K562 (cell line): ENCODE results near the gene MTRF1L. TPM values are rescaled to one million over a fixed set of nuclear protein-coding genes. Genes with fewer than 3 reads are reported as not detected.

ENCODE experiments used
- ARHGAP35 ChIP-seq: fragments of 450-650 bp; IDR thresholded peaks from 2 replicates; pipeline ENCODE4 v1.6.1; 2018; ENCODE audit not compliant: partially characterized antibody
- ARID2 ChIP-seq: fragments of 450-650 bp; IDR thresholded peaks from 2 replicates; pipeline ENCODE4 v1.6.1; 2017; ENCODE audit warnings: antibody characterized with exemption, mild to moderate bottlenecking
- BRD9 ChIP-seq: fragments of 450-650 bp; IDR thresholded peaks from 2 replicates; pipeline ENCODE4 v1.6.1; 2018; ENCODE audit warnings: low read depth; ENCODE audit not compliant: partially characterized antibody
- CHCHD3 ChIP-seq: fragments of 250-450 bp; sonication (Bioruptor Pico); IDR thresholded peaks from 2 replicates; pipeline ENCODE4 v2.1.2; 2022; ENCODE audit warnings: mild to moderate bottlenecking
- GABPB1 ChIP-seq: sonication (generic); formaldehyde crosslinking; IDR thresholded peaks from 2 replicates; pipeline ENCODE4 v1.8.0; 2022; ENCODE audit warnings: mild to moderate bottlenecking, missing genetic modification reagents
- GTF2B ChIP-seq: IDR thresholded peaks from 2 replicates; pipeline ENCODE4 v1.6.1; 2011; ENCODE audit not compliant: insufficient read length; ENCODE audit errors: extremely low read depth
- HDGF ChIP-seq: fragments of 450-650 bp; IDR thresholded peaks from 2 replicates; pipeline ENCODE4 v1.6.1; 2016
- HES1 ChIP-seq: fragments of 450-650 bp; IDR thresholded peaks from 2 replicates; pipeline ENCODE4 v1.6.1; 2016; ENCODE audit warnings: low read depth, mild to moderate bottlenecking, moderate library complexity
- HNRNPL ChIP-seq: fragments of 200-400 bp; formaldehyde crosslinking; IDR thresholded peaks from 2 replicates; pipeline ENCODE4 v1.6.1; 2017; ENCODE audit warnings: low read depth, mild to moderate bottlenecking, low read length
- HNRNPUL1 ChIP-seq: fragments of 200-400 bp; formaldehyde crosslinking; IDR thresholded peaks from 2 replicates; pipeline ENCODE4 v1.6.1; 2017; ENCODE audit warnings: low read length
- JUN ChIP-seq, 2 experiments: sonication (generic) in 1 of 2; formaldehyde crosslinking in 1 of 2; IDR thresholded peaks; 2 replicates each; pipeline versions ENCODE4 v1.6.1 to v1.8.0; 2012 to 2022; ENCODE audit warnings: borderline replicate concordance in 2 of 2, mild to moderate bottlenecking in 2 of 2, improper control_type of control experiment in 1 of 2, low read depth in 1 of 2, low read length in 1 of 2, missing genetic modification reagents in 1 of 2
- MEF2D ChIP-seq: conservative IDR thresholded peaks from 2 replicates; pipeline ENCODE4 v1.6.1; 2016; ENCODE audit warnings: low read depth, missing genetic modification characterization, missing compliant biosample characterization
- MTA1 ChIP-seq: fragments of 450-650 bp; IDR thresholded peaks from 2 replicates; pipeline ENCODE4 v1.6.1; 2017; ENCODE audit warnings: borderline replicate concordance
- NCOA2 ChIP-seq, 2 experiments: fragments of 450-650 bp; IDR thresholded peaks; 2 replicates each; pipeline ENCODE4 v1.6.1; 2018; ENCODE audit warnings: mild to moderate bottlenecking in 2 of 2, moderate library complexity in 1 of 2; ENCODE audit not compliant: partially characterized antibody in 2 of 2
- OTX1 ChIP-seq: fragments of 450-650 bp; formaldehyde crosslinking; IDR thresholded peaks from 2 replicates; pipeline ENCODE4 v1.4.0; 2022; ENCODE audit warnings: mild to moderate bottlenecking
- PCBP2 ChIP-seq: fragments of 200-400 bp; formaldehyde crosslinking; IDR thresholded peaks from 2 replicates; pipeline ENCODE4 v1.6.1; 2018; ENCODE audit warnings: low read length, low read depth, mild to moderate bottlenecking, moderate library complexity; ENCODE audit not compliant: poor library complexity, severe bottlenecking
- RBM39 ChIP-seq: fragments of 200-400 bp; formaldehyde crosslinking; optimal IDR thresholded peaks from 2 replicates; pipeline ENCODE3; 2018; ENCODE audit warnings: low read depth, low read length
- STAT6 ChIP-seq: sonication (generic); formaldehyde crosslinking; IDR thresholded peaks from 2 replicates; pipeline ENCODE4 v1.8.1; 2023; ENCODE audit warnings: mild to moderate bottlenecking, missing genetic modification reagents
- SUPT5H ChIP-seq: fragments of 450-650 bp; IDR thresholded peaks from 2 replicates; pipeline ENCODE4 v1.6.1; 2016
- U2AF1 ChIP-seq: fragments of 200-400 bp; formaldehyde crosslinking; optimal IDR thresholded peaks from 2 replicates; pipeline ENCODE3; 2017; ENCODE audit warnings: mild to moderate bottlenecking, low read depth, low read length, moderate library complexity
- UBTF ChIP-seq, 2 experiments: IDR thresholded peaks; 2 replicates each; pipeline ENCODE4 v1.6.1; 2012; ENCODE audit warnings: improper control_type of control experiment in 2 of 2, low read depth in 2 of 2, low read length in 2 of 2, borderline replicate concordance in 1 of 2
- XRCC5 ChIP-seq: fragments of 200-400 bp; formaldehyde crosslinking; IDR thresholded peaks from 2 replicates; pipeline ENCODE4 v1.6.1; 2017; ENCODE audit warnings: low read depth, mild to moderate bottlenecking, low read length
- ZNF311 ChIP-seq: fragments of 250-450 bp; sonication (Bioruptor Pico); IDR thresholded peaks from 2 replicates; pipeline ENCODE4 v1.4.0; 2020; ENCODE audit warnings: mild to moderate bottlenecking, moderate library complexity
- ZNF431 ChIP-seq: sonication (generic); formaldehyde crosslinking; IDR thresholded peaks from 2 replicates; pipeline ENCODE4 v1.8.0; 2022; ENCODE audit warnings: mild to moderate bottlenecking, missing genetic modification reagents
- polyA plus RNA-seq, 8 experiments: library from polyadenylated mRNA; depleted of rRNA in 4 of 8; stranded (reverse) in 5 of 8; unstranded in 3 of 8; fragments of >200 nt; fragmentation: Nextera tagmentation in 2 of 8; fragmentation: Illumina TruSeq in 1 of 8; extraction: Ambion mirVana in 2 of 8; extraction: Trizol in 1 of 8; gene quantifications; 2 replicates each; pipeline versions ENCODE4 v1.2.1 to v1.2.3, GENCODE V29; 2011 to 2014; ENCODE audit warnings: inconsistent platforms in 1 of 8, missing spikeins in 1 of 8
- total RNA-seq, 7 experiments: library from RNA; depleted of rRNA in 6 of 7; stranded (reverse); fragments of >200 nt in 6 of 7; fragmentation: Illumina TruSeq in 2 of 7; extraction: Trizol in 2 of 7; gene quantifications; 2 replicates each; pipeline versions ENCODE4 v1.2.1 to v1.2.3, GENCODE V29; 2011 to 2021; ENCODE audit warnings: low replicate concordance in 1 of 7

Gene MTRF1L
- total and polyA plus RNA-seq, 9 of the 15 experiments (the other 6 are each of a cell fraction or from before 2014, with no cell fraction given), result 10.7 to 34.0 (median 30.2) TPM

- no peak for TF ChIP-seq STAT6 (CRISPR knock-in tag)
- no peak for TF ChIP-seq UBTF (IDR thresholded peaks at IDR 0.05; ENCODE audit: borderline replicate concordance in 1 of 2, low read depth in 2 of 2, low read length in 2 of 2)
- peak; percentile 13; the same call in 1 of the 2 replicates for TF ChIP-seq MTA1
- 0 out of 2 replicates have a peak, but pooled peaks have one; percentile 13 for TF ChIP-seq HES1
- TF ChIP-seq HNRNPUL1, result no peak
- TF ChIP-seq MEF2D (tag), result no peak
- TF ChIP-seq ARHGAP35, result no peak
- TF ChIP-seq ZNF311 (CRISPR knock-in tag), result no peak
- TF ChIP-seq U2AF1, result no peak
- TF ChIP-seq BRD9, result peak; percentile 14
- TF ChIP-seq XRCC5, result no peak
- TF ChIP-seq GTF2B, result no peak
- TF ChIP-seq ARID2, result peak; percentile 51; the same call in 1 of the 2 replicates
- TF ChIP-seq RBM39, result no peak
- TF ChIP-seq OTX1 (CRISPR knock-in tag), result 0 out of 2 replicates have a peak, but pooled peaks have one; percentile 20
- no peak for TF ChIP-seq SUPT5H
- TF ChIP-seq HDGF, result peak; percentile 88; the same call in 1 of the 2 replicates
- TF ChIP-seq ZNF431 (CRISPR knock-in tag), result no peak
- TF ChIP-seq GABPB1 (CRISPR knock-in tag), result no peak
- TF ChIP-seq CHCHD3 (CRISPR knock-in tag), result no peak
- TF ChIP-seq PCBP2, result no peak
- no peak for TF ChIP-seq NCOA2 (IDR thresholded peaks at IDR 0.05; ENCODE audit: partially characterized antibody in 2 of 2)
- TF ChIP-seq JUN (IDR thresholded peaks at IDR 0.05; ENCODE audit: borderline replicate concordance, low read depth, low read length), result no peak
- TF ChIP-seq JUN (CRISPR knock-in tag; IDR thresholded peaks at IDR 0.05; ENCODE audit: borderline replicate concordance), result 0 out of 2 replicates have a peak, but pooled peaks have one; percentile 25
- TF ChIP-seq HNRNPL, result no peak
Observed at GRCh38 chr6:152984513-152984872, 18.0 kb downstream of the MTRF1L start (continued).
